ENCODE results near the gene ELMO3.

Gene ELMO3

GRCh38 chr16:67196881-67197280, 2.0 kb upstream of the ELMO3 start:
- no peak for TF ChIP-seq CTCF (IDR thresholded peaks at IDR 0.05; ENCODE audit: insufficient read depth, low read length, poor library complexity, severe bottlenecking)
- no peak for DNase-seq (ENCODE audit: extremely low read depth, insufficient read length)
- Histone ChIP-seq H3K27me3 (replicated peaks; ENCODE audit: control insufficient read depth, insufficient read depth, low read length) (no peaks in the 10 kb centered on the region), H3K36me3 (ENCODE audit: control insufficient read depth, insufficient read depth, low read length) (peaks cover 54% of the 10 kb centered on the region), H3K4me3 (replicated peaks; ENCODE audit: low read depth, low read length) (no peak overlapping the region)

GRCh38 chr16:67197704-67198103, 1.2 kb upstream of the ELMO3 start:
- no peak overlapping the region for H3K4me3 ChIP-seq (replicated peaks; ENCODE audit: low read depth, low read length)

GRCh38 chr16:67198238-67198734, 645 bp upstream of the ELMO3 start:
- Histone ChIP-seq H3K27me3 (replicated peaks; ENCODE audit: control insufficient read depth, insufficient read depth, low read length) (no peaks in the 10 kb centered on the region), H3K4me3 (replicated peaks; ENCODE audit: low read depth, low read length) (no peak overlapping the region), H3K36me3 (ENCODE audit: control insufficient read depth, insufficient read depth, low read length) (peaks cover 67% of the 10 kb centered on the region)
- DNase-seq (ENCODE audit: extremely low read depth, insufficient read length) = no peak
- TF ChIP-seq CTCF (IDR thresholded peaks at IDR 0.05; ENCODE audit: insufficient read depth, low read length, poor library complexity, severe bottlenecking) = peak; percentile 67

More at GRCh38 chr16:67197704-67198103, 1.2 kb upstream of the ELMO3 start:
- peaks cover 61% of the 10 kb centered on the region for H3K36me3 ChIP-seq (ENCODE audit: control insufficient read depth, insufficient read depth, low read length)
- H3K27me3 ChIP-seq (replicated peaks; ENCODE audit: control insufficient read depth, insufficient read depth, low read length) = no peaks in the 10 kb centered on the region
- DNase-seq (ENCODE audit: extremely low read depth, insufficient read length) = no peak
- no peak for TF ChIP-seq CTCF (IDR thresholded peaks at IDR 0.05; ENCODE audit: insufficient read depth, low read length, poor library complexity, severe bottlenecking)

- peak; percentile 2 for TF ChIP-seq CTCF (IDR thresholded peaks at IDR 0.05; ENCODE audit: insufficient read depth, low read length, poor library complexity, severe bottlenecking)
- Histone ChIP-seq H3K27me3 (replicated peaks; ENCODE audit: control insufficient read depth, insufficient read depth, low read length) (no peaks in the 10 kb centered on the region), H3K4me3 (replicated peaks; ENCODE audit: low read depth, low read length) (no peak overlapping the region), H3K36me3 (ENCODE audit: control insufficient read depth, insufficient read depth, low read length) (peaks cover 67% of the 10 kb centered on the region)
- DNase-seq (ENCODE audit: extremely low read depth, insufficient read length) = no peak
These were observed 872 bp downstream of the ELMO3 start for GRCh38 chr16:67199808-67200198.

- no peaks in the 10 kb centered on the region for H3K27me3 ChIP-seq (replicated peaks; ENCODE audit: control insufficient read depth, insufficient read depth, low read length)
- no peak overlapping the region for H3K4me3 ChIP-seq (replicated peaks; ENCODE audit: low read depth, low read length)
- DNase-seq (ENCODE audit: extremely low read depth, insufficient read length) = no peak
- peaks cover 64% of the 10 kb centered on the region for H3K36me3 ChIP-seq (ENCODE audit: control insufficient read depth, insufficient read depth, low read length)
- TF ChIP-seq CTCF (IDR thresholded peaks at IDR 0.05; ENCODE audit: insufficient read depth, low read length, poor library complexity, severe bottlenecking) = no peak
These were observed 1.6 kb downstream of the ELMO3 start for GRCh38 chr16:67200491-67200890.
